ENCODE data around the gene FBXO28.
"Not testable (repeated sequence)": the region's sequence is repeated elsewhere in the genome, so short reads cannot be mapped to it uniquely, and the experiment has no call there.

The FBXO28 gene

DNA sequence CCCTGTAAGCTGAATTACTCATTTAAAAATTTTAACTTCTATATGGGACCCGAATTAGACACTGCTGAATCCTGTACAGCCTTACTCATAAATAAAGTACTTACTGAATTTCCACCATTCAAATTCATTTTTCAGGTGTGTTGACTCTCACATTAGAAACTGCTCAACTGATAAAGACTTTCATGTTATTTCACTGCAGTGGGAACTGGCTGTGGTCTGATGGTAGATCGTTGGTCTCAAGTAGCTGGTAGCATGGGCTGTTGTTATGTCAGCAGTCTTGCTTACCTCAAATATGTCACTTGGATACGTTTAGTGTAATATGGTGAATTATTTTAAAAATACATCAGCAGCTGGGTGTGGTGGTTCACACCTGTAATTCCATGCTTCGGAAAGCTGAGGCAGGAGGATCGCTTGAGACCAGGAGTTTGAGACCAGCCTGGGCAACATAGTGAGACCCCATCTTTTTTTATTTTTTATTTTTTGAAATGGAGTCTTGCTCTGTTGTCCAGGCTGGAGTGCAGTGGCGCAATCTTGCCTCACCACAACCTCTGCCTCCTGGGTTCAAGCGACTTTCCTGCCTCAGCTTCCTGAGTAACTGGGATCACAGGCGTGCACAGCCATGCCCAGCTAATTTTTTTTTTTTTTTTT lies 79.5 kb downstream of the FBXO28 start:
- no peak for DNase-seq

DNA sequence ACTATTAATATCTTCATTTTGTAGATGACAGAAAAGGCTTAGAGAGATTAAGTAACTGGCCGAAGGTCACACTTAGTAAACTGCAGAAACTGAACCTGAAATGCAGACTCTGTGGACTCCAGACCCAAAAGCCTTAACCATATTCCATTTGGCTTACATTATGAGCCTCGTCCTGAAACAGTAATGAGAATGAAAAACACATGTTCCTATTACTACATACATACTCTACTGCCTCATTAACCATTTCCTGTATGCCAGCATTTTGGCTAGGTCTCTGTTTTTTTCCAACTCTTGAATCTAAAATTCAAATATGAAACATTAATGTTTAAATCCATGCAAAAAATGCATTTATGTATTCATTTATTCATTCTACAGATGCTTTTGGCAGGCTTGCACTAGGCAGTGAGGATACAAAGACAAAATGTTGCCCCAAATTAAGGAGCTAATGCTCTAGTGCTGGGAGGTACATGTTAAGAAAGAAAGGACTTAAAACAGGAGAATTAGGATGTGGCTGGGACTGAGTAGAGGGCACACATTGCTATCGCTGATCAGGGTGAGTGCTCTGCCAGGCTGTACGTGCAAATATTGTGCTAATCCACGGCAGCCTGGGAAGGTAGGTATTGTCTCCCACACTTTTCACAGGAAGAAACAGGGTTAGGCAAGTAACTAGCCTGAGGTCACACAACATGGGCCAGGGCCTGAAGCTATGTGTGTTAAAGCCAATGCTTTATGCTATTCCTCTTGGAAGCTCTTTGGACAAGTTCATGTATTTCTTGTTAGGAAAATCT lies 83.1 kb downstream of the FBXO28 start:
- DNase-seq: no peak

DNA sequence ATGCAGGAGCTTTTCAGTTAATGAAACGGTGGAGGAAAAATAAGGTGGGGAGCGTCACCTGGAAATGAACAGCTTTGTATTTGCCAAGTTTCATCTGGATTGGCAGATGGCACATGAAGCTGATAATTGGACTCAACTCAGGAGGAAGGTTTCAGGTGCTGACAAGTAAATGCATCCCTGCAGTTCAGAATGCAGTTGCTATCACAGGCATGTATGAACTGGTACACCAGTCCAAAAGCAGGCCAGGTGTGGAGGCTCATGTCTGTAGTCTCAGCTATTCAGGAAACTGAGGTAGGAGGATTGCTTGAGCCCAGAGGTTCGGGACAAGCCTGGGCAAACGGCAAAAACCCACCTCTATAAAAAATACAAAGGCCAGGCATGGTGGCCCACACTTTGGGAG lies 84.7 kb downstream of the FBXO28 start:
- no peak for DNase-seq

DNA sequence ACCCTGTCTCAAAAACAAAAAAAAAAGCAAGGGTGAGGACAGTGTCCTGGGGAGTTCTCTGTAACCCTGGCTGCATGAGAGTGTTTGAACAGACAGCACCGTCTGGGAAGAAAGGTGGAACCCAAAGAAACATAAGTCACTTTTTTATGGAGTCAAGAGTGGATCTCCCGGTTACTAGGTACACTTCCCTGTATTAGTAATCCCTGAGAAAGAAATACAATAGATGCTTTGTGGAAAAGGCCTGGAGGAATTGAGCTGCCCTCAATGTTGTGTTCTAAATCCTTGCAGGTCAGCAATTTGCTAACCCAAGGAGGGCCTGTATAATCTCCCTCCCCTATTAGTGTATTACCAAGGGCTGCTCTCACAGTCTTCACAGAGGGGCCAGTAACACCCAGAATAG lies 85.8 kb downstream of the FBXO28 start:
- no peak for DNase-seq

DNA sequence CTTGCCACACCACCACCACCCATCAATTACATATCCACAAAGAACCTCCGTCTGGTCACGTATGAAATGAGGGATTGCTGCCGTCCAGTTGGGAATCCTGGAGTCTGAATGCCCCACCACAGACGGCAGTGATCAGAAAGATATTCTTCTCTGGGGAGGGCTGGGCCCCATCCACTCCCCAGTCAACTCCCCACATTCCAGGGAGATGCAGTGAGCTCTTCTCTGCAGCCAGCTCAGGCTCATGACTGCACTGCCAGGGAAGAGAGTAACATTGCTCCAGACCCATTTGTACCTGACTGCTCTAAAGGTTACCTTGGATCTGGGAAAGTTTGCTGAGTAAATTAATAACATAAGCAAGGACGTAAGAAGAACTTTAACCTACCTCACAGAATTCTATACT lies 87.5 kb downstream of the FBXO28 start:
- DNase-seq: no peak

DNA sequence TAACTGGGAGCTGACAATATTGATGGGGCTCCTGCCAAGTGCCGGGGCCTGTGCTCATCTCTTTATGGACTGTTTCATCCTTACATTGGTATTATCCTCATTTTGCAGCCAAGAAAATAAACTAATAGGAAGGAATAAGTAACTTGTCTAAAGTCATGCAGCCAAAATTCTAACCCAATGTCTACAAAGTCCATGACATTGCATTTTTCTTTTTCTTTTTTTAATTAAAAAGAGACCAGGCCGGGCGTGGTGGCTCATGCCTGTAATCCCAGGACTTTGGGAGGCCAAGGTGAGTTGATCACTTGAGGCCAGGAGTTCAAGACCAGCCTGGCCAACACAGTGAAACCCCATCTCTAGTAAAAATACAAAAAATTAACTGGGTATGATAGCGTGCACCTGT lies 87.9 kb downstream of the FBXO28 start:
- DNase-seq: no peak

DNA sequence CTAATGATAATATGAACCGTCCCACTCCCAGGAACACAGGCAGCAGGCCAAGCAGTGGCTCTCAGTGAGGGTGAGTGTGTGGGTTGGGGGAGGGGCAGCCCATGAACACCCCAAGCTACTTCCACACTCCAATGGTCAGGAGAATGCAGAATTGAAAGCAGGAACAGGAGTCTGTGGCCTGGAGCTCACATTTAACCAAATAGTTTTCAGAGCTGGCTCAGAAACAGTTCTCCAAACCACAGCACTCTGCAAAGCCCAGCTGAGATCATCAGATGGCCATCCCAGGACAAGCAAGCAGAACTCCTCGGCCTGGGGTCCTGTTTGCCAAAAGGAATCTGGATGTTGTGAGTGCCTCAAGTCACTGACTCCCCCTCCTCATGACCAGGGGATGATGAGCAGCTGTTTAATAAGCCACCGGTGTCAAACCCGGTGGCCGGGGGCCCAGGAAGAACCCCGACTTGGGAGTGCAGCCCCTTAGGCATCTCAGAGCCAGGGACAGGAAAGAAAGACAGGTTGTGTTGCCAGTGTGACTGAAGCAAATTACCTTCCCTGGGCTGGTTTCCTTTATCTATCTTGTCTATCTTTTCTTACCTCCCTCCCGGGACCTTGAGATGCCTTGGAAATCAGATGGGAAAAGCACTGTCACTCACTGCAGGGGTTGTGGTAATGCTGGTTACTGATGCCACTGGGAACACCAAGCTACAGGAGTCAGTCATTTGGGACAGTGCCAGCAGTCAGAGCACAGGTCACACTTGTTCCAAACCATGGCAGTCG lies 89.5 kb downstream of the FBXO28 start:
- DNase-seq: no peak

DNA sequence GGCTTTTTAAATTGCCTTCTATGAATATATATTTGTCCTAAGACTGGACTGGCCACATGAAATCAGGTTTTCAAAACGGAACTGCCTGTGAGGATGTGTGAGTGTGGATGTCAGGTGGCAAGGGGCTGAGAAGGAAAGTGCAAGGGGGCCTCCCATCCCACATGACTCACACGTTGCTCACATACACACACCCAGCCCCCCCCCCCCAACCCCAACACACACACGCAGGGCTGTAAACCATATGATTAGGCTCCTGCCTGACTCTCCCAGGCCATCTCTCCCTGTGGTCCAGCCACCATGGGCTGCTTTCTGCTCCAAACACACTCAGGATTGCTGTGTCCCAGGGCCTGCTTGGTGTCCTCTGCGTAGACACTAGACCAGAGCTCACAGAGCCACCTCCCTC lies 91.5 kb downstream of the FBXO28 start:
- peak; percentile 18 for DNase-seq

DNA sequence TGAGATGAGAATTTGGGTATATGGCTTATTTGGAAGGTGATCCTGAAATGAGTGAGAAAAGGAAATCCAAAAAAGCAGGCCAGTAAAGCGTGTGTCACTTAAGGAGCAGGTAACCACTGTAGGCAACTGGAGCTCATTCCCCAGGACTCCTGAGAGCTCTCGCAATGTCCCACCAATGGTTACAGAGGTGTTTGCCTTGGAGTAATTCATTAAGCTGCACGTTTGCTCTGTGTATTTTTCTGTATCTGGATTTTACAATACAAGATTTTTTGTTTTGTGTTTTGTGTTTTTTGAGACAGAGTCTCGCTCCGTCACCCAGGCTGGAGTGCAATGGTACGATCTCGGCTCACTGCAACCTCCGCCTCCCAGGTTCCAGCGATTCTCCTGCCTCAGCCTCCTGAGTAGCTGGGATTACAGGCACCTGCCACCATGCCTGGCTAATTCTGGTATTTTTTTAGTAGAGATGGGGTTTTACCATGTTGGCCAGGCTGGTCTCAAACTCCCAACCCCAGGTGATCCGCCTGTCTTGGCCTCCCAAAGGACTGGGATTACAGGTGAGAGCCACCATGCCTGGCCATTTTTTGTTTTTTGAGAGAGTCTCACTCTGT lies 92.1 kb downstream of the FBXO28 start:
- not testable (repeated sequence) for DNase-seq

DNA sequence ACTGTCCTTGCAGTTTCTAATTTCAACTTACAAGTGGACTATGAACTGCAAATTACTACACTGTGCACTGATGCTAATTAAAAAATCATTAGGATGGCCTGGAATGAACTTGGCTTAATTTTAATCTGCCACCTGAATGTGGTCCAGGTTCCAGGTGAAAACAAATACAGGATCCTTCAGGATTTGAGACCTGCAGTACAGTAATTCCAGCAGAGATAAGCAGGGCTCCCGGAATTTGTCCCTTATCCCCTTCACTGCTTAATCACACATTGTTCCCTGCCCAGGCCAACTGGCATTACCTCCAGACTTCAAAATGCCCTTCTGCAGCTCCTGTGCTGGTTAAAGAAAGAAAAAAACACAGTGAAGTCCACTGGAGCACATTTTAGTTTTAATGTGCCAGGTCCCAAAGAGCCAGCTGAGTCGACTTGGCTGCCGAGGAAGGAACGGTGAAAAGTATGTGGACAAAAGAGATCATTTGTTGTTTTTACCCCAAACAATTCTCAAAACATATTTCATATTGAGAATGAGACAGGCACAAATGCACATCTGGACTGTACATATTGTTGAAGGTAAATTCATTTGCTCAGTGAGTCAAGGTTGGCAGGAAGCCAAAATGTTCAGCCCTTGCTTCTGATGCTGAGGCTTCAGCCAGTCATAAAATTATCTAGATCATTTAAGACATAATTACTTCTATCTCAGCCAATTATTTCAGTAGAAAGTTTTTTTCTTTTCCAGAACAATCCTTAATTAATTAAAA lies 97.5 kb downstream of the FBXO28 start:
- peak; percentile 47 for DNase-seq
